ENCODE results near the gene SFMBT1.

SFMBT1 gene, protein sequence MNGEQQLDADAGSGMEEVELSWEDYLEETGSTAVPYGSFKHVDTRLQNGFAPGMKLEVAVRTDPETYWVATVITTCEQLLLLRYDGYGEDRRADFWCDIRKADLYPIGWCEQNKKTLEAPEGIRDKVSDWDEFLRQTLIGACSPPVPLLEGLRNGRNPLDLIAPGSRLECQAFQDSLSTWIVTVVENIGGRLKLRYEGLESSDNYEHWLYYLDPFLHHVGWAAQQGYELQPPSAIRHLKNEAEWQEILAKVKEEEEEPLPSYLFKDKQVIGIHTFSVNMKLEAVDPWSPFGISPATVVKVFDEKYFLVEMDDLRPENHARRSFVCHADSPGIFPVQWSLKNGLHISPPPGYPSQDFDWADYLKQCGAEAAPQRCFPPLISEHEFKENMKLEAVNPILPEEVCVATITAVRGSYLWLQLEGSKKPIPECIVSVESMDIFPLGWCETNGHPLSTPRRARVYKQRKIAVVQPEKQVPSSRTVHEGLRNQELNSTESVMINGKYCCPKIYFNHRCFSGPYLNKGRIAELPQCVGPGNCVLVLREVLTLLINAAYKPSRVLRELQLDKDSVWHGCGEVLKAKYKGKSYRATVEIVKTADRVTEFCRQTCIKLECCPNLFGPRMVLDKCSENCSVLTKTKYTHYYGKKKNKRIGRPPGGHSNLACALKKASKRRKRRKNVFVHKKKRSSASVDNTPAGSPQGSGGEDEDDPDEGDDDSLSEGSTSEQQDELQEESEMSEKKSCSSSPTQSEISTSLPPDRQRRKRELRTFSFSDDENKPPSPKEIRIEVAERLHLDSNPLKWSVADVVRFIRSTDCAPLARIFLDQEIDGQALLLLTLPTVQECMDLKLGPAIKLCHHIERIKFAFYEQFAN

DNA sequence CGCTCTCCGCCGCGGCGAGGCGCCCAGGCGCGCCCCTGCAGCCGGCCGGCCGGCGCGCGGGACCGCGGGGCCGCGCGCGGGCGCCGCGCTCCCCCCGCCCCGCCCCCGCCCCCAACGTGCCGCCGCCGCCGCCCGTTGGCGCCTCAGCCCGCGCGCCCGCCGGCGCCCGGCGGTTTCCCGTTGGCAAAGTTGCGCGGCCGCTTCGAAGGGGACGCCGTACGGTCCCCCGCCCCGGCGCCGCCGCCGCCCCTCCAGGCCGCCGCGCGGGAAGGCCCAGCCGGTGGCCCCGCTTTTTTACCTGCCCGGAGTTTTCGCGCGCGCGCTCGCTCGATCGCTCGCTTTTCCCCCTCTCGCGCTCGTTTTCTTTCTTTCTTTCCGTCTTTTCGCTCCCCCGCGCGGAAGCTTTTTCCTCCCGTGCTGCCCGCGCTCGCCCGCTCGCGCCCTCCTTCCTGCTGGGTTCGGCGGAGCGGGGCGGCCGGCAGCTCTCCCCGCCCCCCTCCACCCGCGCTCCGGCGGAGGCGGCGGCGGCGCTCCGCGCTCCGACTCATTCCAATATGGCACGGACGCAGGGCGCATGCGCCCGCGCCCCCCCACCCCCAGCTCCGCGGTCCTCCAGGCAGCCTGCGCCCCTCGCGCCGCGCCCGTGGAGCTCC, at the start of gene SFMBT1:
SFMBT1 (minus strand) TSS at position 556 of the 653 bp plus-strand sequence. CDS start 76,945 bp downstream, outside the sequence.
- DNase-seq = no peak

DNA sequence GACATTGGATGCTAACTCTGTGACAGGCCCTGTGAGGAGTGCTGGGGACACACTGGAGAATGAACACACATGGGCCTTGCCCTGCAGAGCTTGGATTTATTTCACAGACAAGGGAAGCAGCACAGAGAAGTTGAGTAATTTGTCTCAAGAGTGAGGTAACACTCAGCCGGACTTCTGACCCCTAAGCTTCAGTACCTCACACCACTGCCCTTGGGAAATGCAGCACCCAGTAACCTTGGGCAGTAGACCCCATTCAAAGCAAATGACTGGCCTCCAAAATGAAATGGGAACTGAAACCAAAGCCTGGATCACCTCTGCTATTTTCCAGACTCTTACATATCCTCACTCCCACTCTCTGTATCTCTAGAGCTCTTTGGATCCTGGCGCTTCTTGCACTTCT, 47.1 kb upstream of the SFMBT1 start:
- DNase-seq = no peak

DNA sequence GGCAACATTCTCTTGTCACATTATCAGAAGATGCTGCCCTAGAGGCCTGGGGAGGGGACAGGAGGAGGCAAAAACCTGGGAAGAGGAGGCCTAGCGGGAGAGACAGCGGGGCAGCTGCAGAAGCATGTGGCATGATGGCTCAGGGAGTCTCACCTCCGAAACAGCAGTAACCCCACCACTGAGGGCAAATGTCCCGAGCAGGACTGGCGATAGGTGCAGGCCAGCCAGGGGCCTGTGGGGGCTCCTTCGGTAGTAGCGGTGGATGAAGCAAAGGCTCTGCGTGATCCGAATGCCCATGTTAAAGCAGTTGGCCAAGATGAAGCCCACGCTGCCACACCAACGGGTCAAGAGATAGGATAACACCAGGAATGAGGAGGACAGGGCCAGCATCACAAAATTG, 46.3 kb upstream of the SFMBT1 start:
- no peak for DNase-seq

DNA sequence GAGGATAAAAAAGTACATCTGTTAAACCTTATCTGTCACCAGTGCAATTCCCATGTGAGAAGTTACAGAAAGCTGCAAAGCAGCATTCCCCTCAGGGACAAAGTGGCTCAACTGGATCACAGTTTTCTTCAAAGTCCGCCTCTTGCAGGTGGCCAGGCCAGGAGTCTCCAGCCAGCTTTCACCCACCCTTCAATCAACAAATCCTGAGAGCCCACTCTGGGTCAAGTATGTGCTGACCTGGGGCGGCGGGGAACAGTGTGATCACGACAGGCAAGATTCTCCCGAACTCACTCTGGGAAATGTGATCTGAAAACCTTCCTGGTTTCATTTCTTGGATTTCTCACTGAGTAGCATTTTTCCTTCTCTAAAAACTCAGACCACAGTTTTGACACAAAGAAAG, 45.1 kb upstream of the SFMBT1 start:
- no peak for DNase-seq

DNA sequence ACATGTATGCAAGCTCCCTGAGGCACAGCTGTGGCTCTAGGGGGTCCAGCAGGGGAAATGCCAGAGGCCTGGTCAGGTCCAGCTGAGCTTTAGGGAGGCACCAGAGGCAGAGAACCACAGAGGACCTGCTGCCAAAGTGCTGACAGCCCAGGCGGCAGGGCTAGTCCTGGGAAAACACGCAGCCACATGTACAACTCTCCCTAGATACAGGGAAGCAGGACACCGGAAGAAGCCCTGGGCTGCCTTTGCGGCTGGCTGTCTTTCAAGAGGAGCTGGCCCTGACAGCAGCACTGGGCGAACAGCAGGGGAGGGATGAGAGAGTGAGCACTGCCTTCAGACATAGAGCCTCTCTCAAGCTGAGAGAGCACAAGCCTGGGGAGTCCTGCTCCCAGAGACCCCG, 43.6 kb upstream of the SFMBT1 start:
- DNase-seq = no peak

DNA sequence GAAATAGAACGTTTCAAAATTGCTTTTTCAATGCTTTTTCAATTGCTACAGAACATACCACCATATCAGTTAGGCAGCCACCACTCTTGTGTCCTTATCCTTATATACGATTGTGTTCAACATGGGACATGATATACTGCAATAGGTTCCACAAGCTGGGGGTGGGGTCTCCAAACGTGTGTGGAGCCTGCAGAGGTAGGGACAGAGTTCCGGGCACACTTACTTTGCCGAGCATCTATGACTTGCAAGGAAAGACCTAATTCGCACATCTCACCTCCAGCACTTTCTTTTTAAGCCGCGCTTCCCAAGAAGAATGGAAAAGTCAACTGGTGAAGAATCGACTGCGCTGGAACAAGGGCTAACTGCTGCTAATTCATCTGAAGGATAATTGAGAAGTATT, 39.6 kb upstream of the SFMBT1 start:
- no peak for DNase-seq

DNA sequence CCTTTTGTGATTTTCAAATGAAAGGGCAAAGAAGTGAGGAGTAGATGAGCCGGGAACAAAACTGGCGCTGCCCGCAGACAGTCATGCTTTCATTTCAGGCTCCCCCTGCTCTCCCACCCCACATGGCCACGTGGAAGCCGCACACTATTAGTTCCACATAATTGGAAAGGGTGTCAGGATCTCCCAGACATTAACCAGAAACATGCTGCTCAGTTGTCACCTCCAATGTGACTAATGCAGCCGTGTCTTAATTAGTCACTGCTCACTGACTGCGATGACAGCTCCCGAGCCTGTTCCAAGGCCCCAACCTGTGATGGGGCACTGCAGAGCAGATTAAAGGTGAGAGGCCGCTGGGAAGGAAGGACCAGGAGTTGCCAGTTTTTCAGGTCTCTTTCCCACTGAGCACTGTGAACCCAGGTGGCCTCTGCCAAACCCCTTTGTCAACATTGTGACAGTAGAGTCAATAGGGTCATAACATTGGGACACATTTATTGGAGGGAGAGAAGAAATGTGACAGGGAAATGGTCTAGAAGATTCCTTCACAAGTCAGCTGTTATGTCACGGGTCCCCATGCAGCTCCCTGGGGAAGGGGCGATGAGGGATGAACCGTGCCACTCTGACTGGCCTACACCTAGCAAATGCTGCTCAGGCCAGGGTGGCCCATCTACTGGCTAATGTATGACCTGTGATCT, 38.6 kb upstream of the SFMBT1 start:
- DNase-seq = no peak

DNA sequence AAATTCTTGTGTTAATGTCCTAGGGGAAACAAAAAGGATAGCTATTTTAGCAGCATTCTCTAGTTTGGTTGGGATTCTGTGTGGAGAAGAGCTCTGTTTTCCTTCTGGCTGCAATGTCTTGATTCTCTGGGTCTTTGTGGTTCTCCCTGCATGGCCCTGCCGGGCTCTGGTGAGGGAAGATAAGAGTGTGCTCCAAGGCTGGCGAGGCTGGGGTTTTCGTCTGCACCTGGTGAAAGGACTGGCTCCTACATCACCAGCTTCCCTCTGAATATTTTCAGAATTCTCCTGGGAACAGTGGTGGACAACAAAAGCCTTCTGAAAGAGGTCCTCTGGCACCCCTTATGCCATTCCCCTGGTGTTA, 38.1 kb upstream of the SFMBT1 start:
- no peak for DNase-seq

DNA sequence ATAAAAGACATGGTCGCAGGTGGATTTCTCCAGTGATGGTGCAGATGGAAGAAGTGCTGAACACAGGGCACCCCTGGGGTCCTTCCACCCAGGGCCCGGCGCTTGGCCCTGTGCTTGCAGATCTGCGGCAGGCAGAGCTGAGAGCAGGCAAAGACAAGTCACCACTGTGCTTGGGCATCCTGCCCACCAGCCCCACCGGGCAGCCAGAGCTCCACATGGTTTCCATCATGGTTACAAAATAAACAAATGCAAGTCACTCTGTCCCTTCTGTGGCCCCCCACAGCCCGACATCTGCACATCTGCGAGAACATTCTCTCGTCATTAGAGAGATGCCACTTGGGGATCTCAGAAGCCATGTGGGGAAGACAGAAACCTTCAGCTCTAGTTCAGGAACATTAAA, 37.6 kb upstream of the SFMBT1 start:
- DNase-seq = no peak

DNA sequence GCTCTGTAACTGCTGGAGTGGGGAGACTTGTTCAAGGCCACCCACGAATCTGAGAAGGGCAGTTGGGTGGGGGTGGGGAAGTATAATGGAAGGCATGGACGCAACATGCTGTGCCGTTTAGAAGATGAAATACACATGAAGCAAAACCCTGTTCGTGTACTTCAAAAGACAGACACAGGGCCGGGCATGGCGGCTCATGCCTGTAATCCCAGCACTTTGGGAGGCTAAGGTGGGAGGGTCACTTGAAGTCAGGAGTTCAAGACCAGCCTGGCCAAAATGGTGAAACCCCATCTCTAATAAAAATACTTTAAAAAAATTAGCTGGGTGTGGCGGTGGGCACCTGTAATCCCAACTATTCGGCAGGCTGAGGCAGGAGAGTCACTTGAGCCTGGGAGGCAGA, 36.9 kb upstream of the SFMBT1 start:
- DNase-seq = no peak

DNA sequence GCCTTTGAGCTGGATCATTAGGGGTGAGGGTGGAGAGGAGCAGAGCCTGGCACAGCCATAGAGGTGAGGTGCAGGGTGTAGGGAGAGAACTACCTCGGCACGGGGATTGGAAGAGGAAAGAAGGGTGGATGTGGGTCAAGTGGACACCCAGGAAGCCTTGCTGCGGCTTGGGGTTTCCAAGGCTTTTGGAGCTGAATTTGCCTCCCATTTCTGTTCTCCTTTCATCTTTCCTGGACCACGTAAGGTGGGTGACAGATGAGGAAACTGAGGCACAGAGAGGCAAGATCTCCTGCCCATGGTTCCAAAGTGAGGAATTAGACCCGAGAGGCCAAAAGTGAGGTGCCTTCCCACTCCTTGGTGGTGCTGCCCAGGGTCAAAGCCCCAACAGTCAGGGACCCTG, 35.4 kb upstream of the SFMBT1 start:
- DNase-seq = no peak

DNA sequence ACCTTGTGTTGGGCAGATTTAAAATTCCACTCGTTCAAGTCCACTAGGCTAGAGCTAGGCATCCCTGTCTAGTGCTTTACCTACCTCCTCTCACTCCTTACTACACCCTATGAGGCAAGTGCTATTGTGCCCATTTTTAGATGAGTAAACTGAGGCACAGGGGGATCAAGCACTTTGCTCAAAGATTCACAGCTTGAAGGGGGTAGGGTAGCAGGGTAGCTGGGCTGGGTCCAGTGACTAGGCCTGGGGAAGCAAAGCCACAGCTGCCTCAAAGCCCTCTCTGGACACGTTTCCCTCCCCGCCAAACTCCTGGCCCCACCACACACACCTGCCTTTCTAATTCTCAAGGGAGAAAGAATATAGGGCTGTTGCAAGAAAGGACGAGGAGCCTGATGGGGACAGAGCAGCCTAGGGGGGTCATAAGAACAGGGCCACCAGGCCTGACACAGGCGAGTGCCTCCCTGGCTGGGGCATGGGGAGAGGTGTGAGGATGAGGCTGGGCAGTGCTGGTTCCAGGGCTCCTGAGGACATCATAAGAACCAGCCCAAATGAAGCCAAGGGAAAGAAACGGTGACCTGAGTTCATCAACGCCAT, 34.8 kb upstream of the SFMBT1 start:
- DNase-seq = no peak

DNA sequence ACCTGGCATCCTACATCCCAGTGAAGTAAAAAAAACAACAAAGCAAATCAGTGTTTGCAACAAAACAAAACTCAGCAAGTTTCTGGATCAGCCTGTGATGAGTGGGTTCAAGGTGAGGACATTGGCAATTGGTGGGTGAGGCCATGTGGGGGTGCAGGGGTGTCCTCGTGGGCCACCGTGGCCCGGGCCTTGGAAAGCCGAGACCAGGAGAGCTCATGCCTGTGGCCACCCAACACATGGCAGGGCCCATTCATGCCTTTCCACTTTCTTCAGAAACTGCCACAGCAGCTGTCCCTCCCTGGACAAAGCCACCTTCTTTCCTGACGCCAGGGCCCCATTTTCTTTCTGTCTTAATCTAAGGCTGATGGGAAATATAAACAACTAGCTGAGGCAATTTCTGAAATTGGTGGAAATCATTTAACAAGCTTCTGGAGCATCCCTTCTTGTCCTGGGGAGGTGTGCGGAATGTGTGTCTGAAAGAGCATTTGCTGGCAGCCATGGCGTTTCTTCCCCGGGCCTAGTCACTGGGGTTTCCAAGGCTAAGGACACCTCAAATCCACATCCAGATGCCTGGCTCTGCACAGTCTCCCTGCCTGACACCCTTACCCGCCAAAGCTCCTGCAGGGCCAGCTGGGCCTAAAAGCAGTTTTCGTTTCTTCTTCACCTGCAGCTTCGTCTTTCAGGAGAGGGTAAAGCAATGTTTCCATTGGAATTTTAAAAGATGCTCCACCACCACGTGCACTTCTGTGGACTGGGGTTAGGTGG, 34.1 kb upstream of the SFMBT1 start:
- DNase-seq = no peak

DNA sequence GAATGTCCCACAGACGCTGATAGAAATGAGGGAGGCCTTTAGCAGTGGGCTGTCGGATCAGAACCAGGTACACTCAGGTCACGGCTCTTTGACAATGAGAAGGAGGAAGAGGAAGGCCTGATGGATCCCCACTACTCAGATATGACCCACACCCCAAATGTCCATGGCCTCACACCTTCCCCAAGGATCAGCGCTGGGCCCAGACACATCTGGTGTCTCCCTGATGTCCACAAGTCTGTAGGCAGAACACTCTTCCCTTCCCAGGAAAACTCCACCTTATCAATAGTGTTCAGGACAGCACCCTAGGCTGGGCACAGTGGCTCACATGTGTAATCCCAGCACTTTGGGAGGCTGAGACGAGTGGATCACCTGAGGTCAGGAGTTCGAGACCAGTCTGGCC, 33.3 kb upstream of the SFMBT1 start:
- DNase-seq = no peak

DNA sequence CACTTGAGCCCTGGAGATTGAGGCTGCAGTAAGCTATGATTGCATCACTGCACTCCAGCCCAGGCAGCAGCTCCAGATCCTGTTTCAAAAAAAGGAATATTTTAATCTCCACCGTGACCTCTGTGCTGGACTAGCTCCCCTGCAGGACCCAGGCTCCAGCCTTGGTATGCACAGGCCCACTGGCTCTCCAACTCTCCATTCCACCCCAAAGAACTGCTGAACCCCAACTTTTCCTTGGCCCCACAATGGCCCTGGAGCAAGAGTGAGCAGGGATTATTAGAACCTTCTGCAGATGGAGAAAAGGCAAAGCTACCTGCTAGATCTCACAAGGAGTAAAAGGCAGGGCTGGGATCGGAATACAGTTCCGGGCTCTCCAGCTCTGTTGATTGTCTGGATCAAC, 32.8 kb upstream of the SFMBT1 start:
- DNase-seq = no peak

DNA sequence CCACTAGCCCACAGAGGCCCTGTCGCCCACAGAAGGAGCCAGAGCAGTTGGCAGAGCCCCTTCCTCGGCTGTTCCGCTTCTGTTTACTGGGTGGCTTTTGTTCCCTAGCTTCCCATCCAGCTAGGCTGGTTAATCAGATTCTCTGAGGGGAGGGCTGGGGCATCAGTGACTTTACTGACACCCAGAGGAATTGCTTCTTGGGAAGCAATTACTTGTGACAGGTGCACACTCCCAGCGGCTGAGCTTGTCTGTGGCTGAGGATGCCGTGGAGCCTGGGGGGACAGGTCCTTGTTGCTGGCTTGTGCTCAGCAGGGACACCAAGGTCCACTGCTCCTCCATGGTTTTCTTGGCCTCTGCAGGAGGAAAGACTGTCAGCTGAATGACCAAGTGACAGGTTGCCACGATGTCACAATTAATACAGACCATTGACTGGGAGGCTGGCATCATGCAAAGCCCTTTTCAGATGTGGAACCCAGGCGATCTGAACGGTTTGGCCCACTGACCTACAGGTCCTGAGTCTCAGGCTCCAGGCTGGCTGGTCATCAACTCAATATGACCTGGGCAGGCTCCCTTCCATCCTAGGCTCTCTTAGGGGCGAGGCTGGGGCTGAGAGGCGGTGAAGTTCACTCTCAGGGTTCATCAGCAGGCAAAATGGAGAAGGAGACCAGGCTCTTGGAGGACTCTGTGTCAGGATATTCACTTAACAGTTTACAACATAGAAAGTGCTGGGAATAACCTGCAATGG, 31.8 kb upstream of the SFMBT1 start:
- no peak for DNase-seq

DNA sequence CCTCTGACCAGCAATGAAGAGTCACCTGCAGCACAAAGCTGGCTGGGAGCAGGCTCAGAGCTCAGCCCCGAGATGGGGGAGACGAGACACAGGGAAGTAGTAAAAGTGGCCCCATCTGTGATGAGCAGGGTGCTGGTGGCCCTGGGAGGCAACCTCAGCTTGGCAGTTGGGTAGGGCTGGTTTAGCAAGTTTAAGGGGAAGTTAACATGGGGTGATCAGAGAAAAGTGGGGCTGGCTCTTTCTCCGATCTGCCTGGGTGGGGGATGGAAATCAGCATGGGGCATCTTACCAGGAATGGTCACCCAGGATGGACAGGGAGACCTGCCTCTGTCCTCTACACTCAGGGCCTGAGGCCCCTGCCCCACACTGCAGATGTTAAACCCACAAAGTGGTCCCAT, 29.9 kb upstream of the SFMBT1 start:
- DNase-seq = no peak

DNA sequence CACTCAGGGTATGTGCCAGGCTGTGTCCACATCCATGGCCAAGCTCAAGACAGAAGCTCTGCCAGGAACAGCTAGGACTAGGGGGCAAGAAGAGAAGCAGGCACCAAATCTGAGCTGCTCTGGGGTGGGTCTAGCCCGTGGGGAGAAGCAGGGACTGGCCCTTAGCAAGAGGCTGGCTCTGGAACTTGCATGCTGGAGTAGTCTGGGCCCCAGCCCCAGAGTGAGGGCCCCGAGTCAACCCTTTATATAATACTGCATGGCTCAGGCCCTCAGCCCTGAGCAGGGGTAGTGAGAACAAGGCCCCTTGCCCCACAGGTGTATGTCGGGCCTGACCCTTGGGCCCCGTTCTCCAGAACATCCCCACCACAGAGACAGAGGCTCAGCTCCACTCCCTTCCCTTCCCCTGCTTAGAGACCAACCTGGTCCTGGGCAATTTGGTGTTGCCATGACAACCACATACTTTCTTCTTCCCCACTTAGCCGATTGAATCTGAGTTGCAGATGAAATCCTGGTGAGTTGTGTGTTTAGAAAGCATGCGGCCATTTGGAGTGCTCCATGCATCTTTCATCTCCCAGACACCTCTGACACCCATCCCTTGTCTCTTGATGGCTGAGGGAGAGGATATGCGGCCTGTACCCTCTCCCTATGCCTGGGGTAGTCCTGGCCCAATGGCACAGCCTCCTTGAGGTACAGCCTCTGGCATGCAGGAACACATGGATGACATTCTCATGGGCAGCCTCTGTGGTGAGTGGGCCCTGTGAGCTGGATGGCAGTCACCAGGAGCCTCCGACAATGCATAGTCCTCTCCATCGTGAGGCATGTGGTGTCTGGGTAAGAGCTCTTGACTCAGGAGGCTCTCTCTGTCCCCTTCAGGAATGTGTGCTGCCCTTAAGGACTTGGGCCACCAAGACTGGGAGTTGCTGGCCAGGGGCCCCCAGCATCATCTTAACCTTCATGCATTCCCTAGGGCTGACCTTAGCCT, 29.2 kb upstream of the SFMBT1 start:
- no peak for DNase-seq

DNA sequence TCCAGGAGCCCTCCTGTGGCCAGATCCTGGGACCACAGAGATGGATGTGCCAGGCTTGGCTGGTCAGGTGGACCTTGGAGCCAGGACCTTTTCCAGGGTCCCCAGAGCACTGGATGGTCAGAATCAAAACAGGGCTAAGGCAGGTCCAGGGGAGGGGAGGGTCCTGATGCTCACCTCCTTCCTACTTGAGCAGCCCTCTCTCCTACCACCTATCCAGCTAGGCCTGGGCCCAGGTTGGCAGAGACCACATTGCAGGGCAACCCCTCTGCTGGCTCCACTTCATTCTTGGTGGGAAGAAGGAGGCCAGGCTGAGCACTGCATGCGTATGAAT, 28.5 kb upstream of the SFMBT1 start:
- DNase-seq = no peak

Measured in NCI-H748 treated with DMSO at 0.1 percent for 48 hours (cell line).